SH-SY5Y (cell line): ENCODE data around the gene BGN.

ENCODE experiments used
- GATA2 ChIP-seq: IDR thresholded peaks from 2 replicates; pipeline ENCODE4 v1.6.1; 2011; ENCODE audit warnings: mild to moderate bottlenecking, low read depth, low read length
- GATA3 ChIP-seq: IDR thresholded peaks from 2 replicates; pipeline ENCODE4 v1.6.1; 2011; ENCODE audit warnings: low read depth, mild to moderate bottlenecking, low read length, moderate library complexity

DNA sequence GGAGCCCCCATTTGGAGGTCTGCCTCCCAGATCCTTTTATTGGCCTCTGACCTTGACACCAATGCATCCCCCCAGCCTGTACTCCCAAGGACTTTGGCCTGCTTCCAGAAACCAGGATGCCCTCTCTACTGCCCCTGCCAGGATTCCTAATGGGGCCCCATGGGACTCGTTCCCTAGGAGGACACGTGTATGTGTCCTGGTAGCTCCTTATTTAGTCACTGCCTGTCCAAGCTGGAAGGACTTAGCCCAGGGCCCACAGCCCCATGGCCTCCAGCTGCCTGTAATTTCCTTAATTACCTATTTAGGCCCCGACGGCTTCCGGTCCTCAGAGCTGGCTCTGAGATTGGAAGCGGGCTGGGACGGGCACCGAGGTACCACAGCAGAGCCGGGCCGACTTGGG is 32.0 kb downstream of the BGN start:
- TF ChIP-seq GATA2 = no peak
- TF ChIP-seq GATA3 = no peak
